Ecto neural progenitor cell (in vitro differentiated cells): ENCODE data around the gene CCER1.
"Not testable (repeated sequence)": the region's sequence is repeated elsewhere in the genome, so short reads cannot be mapped to it uniquely, and the experiment has no call there.

Experiments used
- DNase-seq: peaks from one replicate; pipeline ENCODE4 v3.0.0-alpha.2; 2018; ENCODE audit warnings: low spot score

The CCER1 gene

GRCh38 chr12:90954921-90955320, at the start of gene CCER1:
Gene CCER1 (minus strand): TSS chr12:90955176. CDS start chr12:90954742, 434 bp downstream.
- DNase-seq: no peak

- DNase-seq: no peak
Observed at GRCh38 chr12:91003737-91004136, 48.8 kb upstream of the CCER1 start.

GRCh38 chr12:91001306-91001705, 46.3 kb upstream of the CCER1 start:
- DNase-seq: no peak

GRCh38 chr12:90999966-91000365, 45.0 kb upstream of the CCER1 start:
- no peak for DNase-seq

- no peak for DNase-seq
Observed at GRCh38 chr12:90999527-90999926, 44.6 kb upstream of the CCER1 start.

- DNase-seq: no peak
Observed at GRCh38 chr12:90995010-90995409, 40.0 kb upstream of the CCER1 start.

GRCh38 chr12:90991952-90992465, 37.0 kb upstream of the CCER1 start:
- DNase-seq: no peak

GRCh38 chr12:90990611-90991010, 35.6 kb upstream of the CCER1 start:
- DNase-seq: no peak

GRCh38 chr12:90989686-90990111, 34.7 kb upstream of the CCER1 start:
- no peak for DNase-seq

GRCh38 chr12:90987520-90987919, 32.5 kb upstream of the CCER1 start:
- DNase-seq: no peak

GRCh38 chr12:90987101-90987500, 32.1 kb upstream of the CCER1 start:
- no peak for DNase-seq

GRCh38 chr12:90985331-90985730, 30.4 kb upstream of the CCER1 start:
- DNase-seq: not testable (repeated sequence)

- no peak for DNase-seq
Observed at GRCh38 chr12:90984114-90984513, 29.1 kb upstream of the CCER1 start.

- DNase-seq: no peak
Observed at GRCh38 chr12:90982170-90982569, 27.2 kb upstream of the CCER1 start.

- no peak for DNase-seq
Observed at GRCh38 chr12:90979951-90980350, 25.0 kb upstream of the CCER1 start.

GRCh38 chr12:90979019-90979418, 24.0 kb upstream of the CCER1 start:
- DNase-seq: no peak

- no peak for DNase-seq
Observed at GRCh38 chr12:90978117-90978770, 23.3 kb upstream of the CCER1 start.

- DNase-seq: no peak
Observed at GRCh38 chr12:90977224-90977623, 22.2 kb upstream of the CCER1 start.

GRCh38 chr12:90974286-90974685, 19.3 kb upstream of the CCER1 start:
- no peak for DNase-seq

GRCh38 chr12:90972226-90972625, 17.2 kb upstream of the CCER1 start:
- DNase-seq: no peak

- DNase-seq: no peak
Observed at GRCh38 chr12:90970911-90971310, 15.9 kb upstream of the CCER1 start.

GRCh38 chr12:90970471-90970870, 15.5 kb upstream of the CCER1 start:
- DNase-seq: no peak

GRCh38 chr12:90969851-90970250, 14.9 kb upstream of the CCER1 start:
- DNase-seq: no peak

- no peak for DNase-seq
Observed at GRCh38 chr12:90969346-90969745, 14.4 kb upstream of the CCER1 start.
